ENCODE data around the gene BRDT.

Gene BRDT

GRCh38 chr1:91937613-91938012 lies 11.6 kb upstream of the BRDT start:
- no peak overlapping the region for H3K27ac ChIP-seq
- H3K4me1 ChIP-seq (ENCODE audit: low read depth, poor library complexity, severe bottlenecking) = no peaks in the 10 kb centered on the region
- H4K20me1 ChIP-seq (ENCODE audit: insufficient read depth) = no peaks in the 10 kb centered on the region
- H3K27me3 ChIP-seq (ENCODE audit: insufficient read depth, low read depth) = no peaks in the 10 kb centered on the region
- no peak overlapping the region for H3K9ac ChIP-seq
- H2AFZ ChIP-seq (ENCODE audit: low read depth) = no peak overlapping the region
- TF ChIP-seq CTCF (conservative IDR thresholded peaks at IDR 0.05; ENCODE audit: low read depth, low read length) = no peak
- no peaks in the 10 kb centered on the region for H3K79me2 ChIP-seq (ENCODE audit: insufficient read depth, low read depth)
- no peak overlapping the region for H3K4me2 ChIP-seq
- no peaks in the 10 kb centered on the region for H3K36me3 ChIP-seq (ENCODE audit: insufficient read depth)
- H3K4me3 ChIP-seq (IDR thresholded peaks at IDR 0.05; ENCODE audit: insufficient read depth, low read depth, low read length) = no peak overlapping the region

- no peaks in the 10 kb centered on the region for H3K79me2 ChIP-seq (ENCODE audit: insufficient read depth, low read depth)
- H4K20me1 ChIP-seq (ENCODE audit: insufficient read depth) = no peaks in the 10 kb centered on the region
- no peak overlapping the region for H3K9ac ChIP-seq
- H3K4me2 ChIP-seq = no peak overlapping the region
- no peak overlapping the region for H3K27ac ChIP-seq
- H3K4me1 ChIP-seq (ENCODE audit: low read depth, poor library complexity, severe bottlenecking) = no peaks in the 10 kb centered on the region
- H3K27me3 ChIP-seq (ENCODE audit: insufficient read depth, low read depth) = no peaks in the 10 kb centered on the region
- no peak for TF ChIP-seq CTCF (conservative IDR thresholded peaks at IDR 0.05; ENCODE audit: low read depth, low read length)
- no peak overlapping the region for H2AFZ ChIP-seq (ENCODE audit: low read depth)
- H3K4me3 ChIP-seq (IDR thresholded peaks at IDR 0.05; ENCODE audit: insufficient read depth, low read depth, low read length) = no peak overlapping the region
- H3K36me3 ChIP-seq (ENCODE audit: insufficient read depth) = no peaks in the 10 kb centered on the region
Observed at GRCh38 chr1:91940496-91940895, 8.7 kb upstream of the BRDT start.

- Histone ChIP-seq H3K79me2 (ENCODE audit: insufficient read depth, low read depth) (no peaks in the 10 kb centered on the region), H3K27me3 (ENCODE audit: insufficient read depth, low read depth) (no peaks in the 10 kb centered on the region), H2AFZ (ENCODE audit: low read depth) (no peak overlapping the region), H3K27ac (no peak overlapping the region), H3K4me1 (ENCODE audit: low read depth, poor library complexity, severe bottlenecking) (no peaks in the 10 kb centered on the region), H4K20me1 (ENCODE audit: insufficient read depth) (no peaks in the 10 kb centered on the region), H3K4me3 (IDR thresholded peaks at IDR 0.05; ENCODE audit: insufficient read depth, low read depth, low read length) (no peak overlapping the region), H3K36me3 (ENCODE audit: insufficient read depth) (no peaks in the 10 kb centered on the region), H3K9ac (no peak overlapping the region), H3K4me2 (no peak overlapping the region)
- no peak for TF ChIP-seq CTCF (conservative IDR thresholded peaks at IDR 0.05; ENCODE audit: low read depth, low read length)
Observed at GRCh38 chr1:91944087-91944486, 5.1 kb upstream of the BRDT start.

GRCh38 chr1:91948097-91948496 lies 1.1 kb upstream of the BRDT start:
- H4K20me1 ChIP-seq (ENCODE audit: insufficient read depth) = no peaks in the 10 kb centered on the region
- no peaks in the 10 kb centered on the region for H3K27me3 ChIP-seq (ENCODE audit: insufficient read depth, low read depth)
- H3K79me2 ChIP-seq (ENCODE audit: insufficient read depth, low read depth) = no peaks in the 10 kb centered on the region
- TF ChIP-seq CTCF (conservative IDR thresholded peaks at IDR 0.05; ENCODE audit: low read depth, low read length) = no peak
- no peaks in the 10 kb centered on the region for H3K36me3 ChIP-seq (ENCODE audit: insufficient read depth)
- H3K4me2 ChIP-seq = no peak overlapping the region
- H3K9ac ChIP-seq = no peak overlapping the region
- no peaks in the 10 kb centered on the region for H3K4me1 ChIP-seq (ENCODE audit: low read depth, poor library complexity, severe bottlenecking)
- no peak overlapping the region for H3K27ac ChIP-seq
- H2AFZ ChIP-seq (ENCODE audit: low read depth) = no peak overlapping the region
- no peak overlapping the region for H3K4me3 ChIP-seq (IDR thresholded peaks at IDR 0.05; ENCODE audit: insufficient read depth, low read depth, low read length)

Measured in KMS-11 (cell line).